ENCODE data around the gene SLC2A9. TPM values are rescaled to one million over a fixed set of nuclear protein-coding genes. Genes with fewer than 3 reads are reported as not detected.

The SLC2A9 gene
- total RNA-seq, 3 donors from 2014 or later, result 1.7 to 3.0 (median 2.6) TPM

DNA sequence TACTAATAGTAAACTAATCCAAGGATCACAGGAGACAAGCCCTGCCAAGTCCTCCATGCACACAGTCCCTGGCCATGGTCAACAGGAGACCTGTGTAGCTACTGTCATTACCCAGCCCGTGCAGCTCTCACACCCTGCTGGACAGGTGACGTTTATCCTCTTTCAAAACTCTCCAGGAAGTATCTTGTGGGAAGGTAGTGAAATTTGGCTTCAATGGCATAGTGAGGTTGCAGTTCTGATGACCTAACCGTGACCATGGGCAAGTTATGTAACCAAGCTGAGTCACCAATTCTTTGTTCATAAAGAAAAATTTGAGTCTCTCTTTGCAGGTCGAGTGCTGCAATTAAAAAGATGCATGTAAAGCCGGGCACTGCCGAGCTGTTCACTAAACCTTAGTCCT lies 11.3 kb upstream of the SLC2A9 start:
- peaks cover 3% of the 10 kb centered on the region for H3K36me3 Mint-ChIP-seq (ENCODE audit: insufficient read depth)

DNA sequence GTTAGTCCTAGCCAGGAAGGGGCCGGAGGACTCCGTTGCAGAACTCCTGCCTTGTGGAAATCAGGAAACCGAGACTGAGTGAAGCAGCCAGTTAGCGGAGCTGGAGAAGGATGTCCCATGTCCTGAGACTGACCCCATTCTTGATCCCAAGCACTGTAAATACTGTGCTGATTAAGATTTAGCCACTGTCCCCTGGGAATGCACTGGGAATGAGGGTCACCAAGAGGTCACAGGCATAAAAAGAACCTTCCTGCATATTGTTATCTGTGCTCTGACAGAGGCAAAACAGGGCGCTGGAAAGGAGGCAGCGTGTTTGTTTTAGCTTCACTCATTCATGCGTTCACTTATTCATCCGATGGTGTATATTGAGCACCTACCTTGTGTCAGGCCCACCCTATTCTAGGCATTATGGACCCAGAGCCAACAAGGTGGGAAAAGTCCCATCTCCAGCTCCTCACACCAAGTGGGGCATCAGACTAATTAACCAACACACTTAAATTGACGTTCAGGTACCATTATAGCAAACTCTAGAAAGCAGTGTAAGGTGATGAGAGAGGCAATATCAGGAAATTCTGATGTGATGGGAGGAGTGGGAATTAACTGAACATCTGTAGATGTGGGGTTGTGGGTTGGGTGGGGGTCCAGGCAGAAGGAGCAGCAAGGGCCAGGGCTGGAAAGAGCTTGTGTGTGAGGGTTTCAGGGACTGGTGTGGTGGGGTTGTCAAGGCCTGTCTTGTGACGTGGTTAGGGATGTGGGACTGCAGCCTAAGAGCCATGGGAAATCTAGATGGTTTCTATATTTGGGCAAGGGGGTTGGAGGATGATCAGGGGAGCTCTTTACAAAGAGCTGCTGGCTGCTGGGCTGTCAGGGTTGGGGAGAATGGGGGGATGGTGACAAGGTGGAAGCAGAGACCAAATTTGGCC lies 10.6 kb upstream of the SLC2A9 start:
- DNase-seq (no peak), ATAC-seq (no peak)
- H3K4me1 Mint-ChIP-seq (ENCODE audit: low read depth), result peaks cover 8% of the 10 kb centered on the region
- H3K36me3 Mint-ChIP-seq (ENCODE audit: insufficient read depth), result peaks cover 3% of the 10 kb centered on the region
- peaks cover 1% of the 10 kb centered on the region for H3K27me3 Mint-ChIP-seq (ENCODE audit: low read depth)
- no peaks in the 10 kb centered on the region for H3K9me3 Mint-ChIP-seq
- H3K4me3 Mint-ChIP-seq, result no peak overlapping the region

More for the DNA sequence above, 11.3 kb upstream of the SLC2A9 start:
- H3K27me3 Mint-ChIP-seq (ENCODE audit: low read depth), result peaks cover 1% of the 10 kb centered on the region
- H3K9me3 Mint-ChIP-seq, result no peaks in the 10 kb centered on the region
- peaks cover 8% of the 10 kb centered on the region for H3K4me1 Mint-ChIP-seq (ENCODE audit: low read depth)
- ATAC-seq, result no peak
- no peak for DNase-seq
- H3K4me3 Mint-ChIP-seq, result no peak overlapping the region

DNA sequence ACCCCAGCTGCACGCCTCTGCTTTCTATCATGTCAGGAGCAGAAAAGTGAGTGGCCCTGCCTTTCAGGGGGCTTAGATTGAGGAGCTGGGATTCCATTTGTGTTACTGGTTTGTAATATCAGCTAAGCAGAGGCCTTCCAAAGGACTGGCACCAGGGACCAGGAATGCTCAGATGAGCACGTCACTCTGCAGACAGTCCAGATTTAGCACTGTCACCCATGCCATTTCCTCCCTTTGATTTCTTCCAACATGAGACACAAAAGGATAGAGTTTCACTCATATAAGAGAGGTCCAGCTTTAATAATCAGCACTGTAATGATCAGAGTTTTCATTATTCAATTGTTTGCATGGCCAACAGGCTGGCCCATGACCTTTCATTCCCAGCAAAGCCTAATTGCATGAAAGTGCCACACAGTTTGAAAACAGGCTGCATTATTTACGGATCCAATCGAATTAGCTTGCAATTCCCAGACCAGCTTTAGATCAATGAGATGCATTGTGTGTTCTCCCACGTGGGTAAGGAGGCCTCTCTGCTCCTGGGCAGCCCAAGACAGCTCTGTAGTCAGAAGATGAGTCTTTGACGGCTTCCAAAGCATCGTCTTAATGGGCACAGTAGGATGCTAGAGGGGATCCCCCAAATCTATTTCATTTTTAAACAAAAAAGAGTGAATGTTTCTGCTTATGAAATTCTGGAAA lies 9.8 kb upstream of the SLC2A9 start:
- H3K36me3 Mint-ChIP-seq (ENCODE audit: insufficient read depth), result no peaks in the 10 kb centered on the region
- no peaks in the 10 kb centered on the region for H3K9me3 Mint-ChIP-seq
- no peak for DNase-seq
- peaks cover 8% of the 10 kb centered on the region for H3K4me1 Mint-ChIP-seq (ENCODE audit: low read depth)
- no peak for ATAC-seq
- H3K27me3 Mint-ChIP-seq (ENCODE audit: low read depth), result peaks cover 3% of the 10 kb centered on the region
- no peak overlapping the region for H3K4me3 Mint-ChIP-seq

GRCh38 chr4:10029403-10029802 lies 8.1 kb upstream of the SLC2A9 start:
- Mint-ChIP-seq H3K36me3 (ENCODE audit: insufficient read depth) (no peaks in the 10 kb centered on the region), H3K4me1 (ENCODE audit: low read depth) (peaks cover 8% of the 10 kb centered on the region), H3K9me3 (no peaks in the 10 kb centered on the region), H3K4me3 (no peak overlapping the region), H3K27me3 (ENCODE audit: low read depth) (peaks cover 3% of the 10 kb centered on the region)
- DNase-seq, result no peak
- ATAC-seq, result no peak

DNA sequence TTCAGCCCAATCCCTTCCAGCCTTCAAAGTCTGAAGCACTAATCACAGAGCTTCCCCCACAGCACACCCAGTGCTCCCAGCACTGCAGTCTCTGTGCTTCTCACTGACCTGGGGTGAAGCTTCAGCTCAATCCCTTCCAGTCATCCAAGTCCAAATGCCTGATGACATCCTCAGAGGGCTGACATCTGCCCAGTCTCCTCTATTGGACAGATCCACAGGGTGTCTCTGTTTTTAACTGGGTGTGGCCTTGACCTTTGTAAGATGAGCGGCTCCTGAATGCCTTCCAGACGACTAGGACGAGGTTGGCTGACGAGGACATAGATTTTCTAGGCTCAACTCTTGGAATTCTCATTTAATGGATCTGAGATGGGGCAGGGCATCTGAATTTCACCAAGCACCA lies 7.6 kb upstream of the SLC2A9 start:
- Mint-ChIP-seq H3K36me3 (ENCODE audit: insufficient read depth) (no peaks in the 10 kb centered on the region), H3K4me3 (no peak overlapping the region), H3K4me1 (ENCODE audit: low read depth) (peaks cover 8% of the 10 kb centered on the region), H3K9me3 (no peaks in the 10 kb centered on the region), H3K27me3 (ENCODE audit: low read depth) (peaks cover 2% of the 10 kb centered on the region)
- DNase-seq (no peak), ATAC-seq (no peak)

GRCh38 chr4:10026485-10026884 lies 5.2 kb upstream of the SLC2A9 start:
- Mint-ChIP-seq H3K9me3 (no peaks in the 10 kb centered on the region), H3K4me3 (no peak overlapping the region), H3K36me3 (ENCODE audit: insufficient read depth) (no peaks in the 10 kb centered on the region), H3K4me1 (ENCODE audit: low read depth) (no peaks in the 10 kb centered on the region), H3K27me3 (ENCODE audit: low read depth) (peaks cover 4% of the 10 kb centered on the region)
- ATAC-seq, result no peak
- no peak for DNase-seq

GRCh38 chr4:10025230-10025806 lies 4.0 kb upstream of the SLC2A9 start:
- Mint-ChIP-seq H3K27me3 (ENCODE audit: low read depth) (peaks cover 4% of the 10 kb centered on the region), H3K9me3 (no peaks in the 10 kb centered on the region), H3K4me3 (no peak overlapping the region), H3K4me1 (ENCODE audit: low read depth) (no peaks in the 10 kb centered on the region), H3K36me3 (ENCODE audit: insufficient read depth) (no peaks in the 10 kb centered on the region)
- ATAC-seq (no peak), DNase-seq (no peak)

- H3K27me3 Mint-ChIP-seq (ENCODE audit: low read depth), result peaks cover 4% of the 10 kb centered on the region
- no peak for DNase-seq
Observed at GRCh38 chr4:10024303-10024702, 3.0 kb upstream of the SLC2A9 start.

GRCh38 chr4:10023806-10024205 lies 2.5 kb upstream of the SLC2A9 start:
- peaks cover 4% of the 10 kb centered on the region for H3K27me3 Mint-ChIP-seq (ENCODE audit: low read depth)
- no peak for DNase-seq
- no peak for ATAC-seq
- H3K4me3 Mint-ChIP-seq, result no peak overlapping the region
- H3K4me1 Mint-ChIP-seq (ENCODE audit: low read depth), result peaks cover 7% of the 10 kb centered on the region
- no peaks in the 10 kb centered on the region for H3K36me3 Mint-ChIP-seq (ENCODE audit: insufficient read depth)
- H3K9me3 Mint-ChIP-seq, result no peaks in the 10 kb centered on the region

More at GRCh38 chr4:10024303-10024702, 3.0 kb upstream of the SLC2A9 start:
- no peak overlapping the region for H3K4me3 Mint-ChIP-seq
- no peaks in the 10 kb centered on the region for H3K36me3 Mint-ChIP-seq (ENCODE audit: insufficient read depth)
- H3K4me1 Mint-ChIP-seq (ENCODE audit: low read depth), result peaks cover 2% of the 10 kb centered on the region
- ATAC-seq, result no peak
- H3K9me3 Mint-ChIP-seq, result no peaks in the 10 kb centered on the region

DNA sequence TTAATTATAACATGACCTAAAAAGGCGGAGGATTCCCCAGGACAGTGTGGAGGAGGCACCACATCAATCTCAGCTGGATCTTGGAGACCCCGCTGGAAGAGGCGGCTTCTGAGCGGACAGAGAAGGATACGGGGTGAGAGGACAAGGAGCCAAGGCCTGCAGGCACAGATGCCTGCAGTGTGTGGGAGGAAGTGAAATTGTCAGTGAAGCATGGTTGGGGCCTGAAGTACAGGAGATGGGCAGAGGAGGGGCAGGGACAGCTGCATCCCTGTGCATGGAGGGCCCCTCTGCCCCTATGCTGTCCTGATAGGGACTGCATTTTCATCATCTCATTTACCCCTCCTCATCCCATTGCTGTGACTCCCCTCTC lies 1.7 kb upstream of the SLC2A9 start:
- Mint-ChIP-seq H3K4me1 (ENCODE audit: low read depth) (peaks cover 9% of the 10 kb centered on the region), H3K9me3 (no peaks in the 10 kb centered on the region), H3K4me3 (no peak overlapping the region), H3K36me3 (ENCODE audit: insufficient read depth) (no peaks in the 10 kb centered on the region), H3K27me3 (ENCODE audit: low read depth) (peaks cover 4% of the 10 kb centered on the region)
- ATAC-seq (no peak), DNase-seq (no peak)

DNA sequence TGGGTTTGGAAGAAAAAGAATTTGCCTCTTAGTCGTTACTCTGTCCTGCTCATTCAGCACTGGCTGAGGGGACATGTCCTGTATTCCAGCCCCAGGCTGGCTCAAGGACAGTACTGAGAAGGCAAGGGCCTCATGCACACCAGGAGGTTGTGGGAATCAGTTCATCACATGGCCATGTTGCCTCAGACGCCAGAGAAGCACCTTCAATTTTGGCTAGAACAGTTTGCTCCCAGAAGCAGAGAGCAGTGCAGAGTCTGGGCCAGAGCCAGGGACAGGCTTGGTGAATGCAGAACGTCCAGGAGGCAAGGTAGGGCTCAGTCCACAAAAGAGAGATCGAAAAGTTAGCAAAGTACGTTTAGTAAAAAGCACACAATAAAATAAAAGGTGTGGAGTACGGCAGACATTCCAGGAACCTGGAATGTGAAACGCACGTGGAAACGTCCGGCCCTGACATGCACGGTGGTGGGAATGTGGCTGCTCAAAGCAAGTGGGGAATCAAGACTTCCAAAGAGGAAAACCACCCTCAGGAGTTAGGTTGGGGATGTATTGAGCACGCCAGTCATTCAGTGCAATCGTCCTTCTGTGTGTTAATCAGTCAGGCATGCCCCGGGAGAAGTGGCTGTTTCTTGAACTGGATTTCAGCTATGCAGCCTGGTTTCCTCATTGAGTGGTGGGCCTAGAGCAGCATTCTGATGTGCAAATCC lies 1.2 kb upstream of the SLC2A9 start:
- Mint-ChIP-seq H3K9me3 (no peaks in the 10 kb centered on the region), H3K4me3 (no peak overlapping the region), H3K4me1 (ENCODE audit: low read depth) (peaks cover 9% of the 10 kb centered on the region), H3K36me3 (ENCODE audit: insufficient read depth) (no peaks in the 10 kb centered on the region), H3K27me3 (ENCODE audit: low read depth) (peaks cover 4% of the 10 kb centered on the region)
- DNase-seq, result no peak
- ATAC-seq, result no peak

DNA sequence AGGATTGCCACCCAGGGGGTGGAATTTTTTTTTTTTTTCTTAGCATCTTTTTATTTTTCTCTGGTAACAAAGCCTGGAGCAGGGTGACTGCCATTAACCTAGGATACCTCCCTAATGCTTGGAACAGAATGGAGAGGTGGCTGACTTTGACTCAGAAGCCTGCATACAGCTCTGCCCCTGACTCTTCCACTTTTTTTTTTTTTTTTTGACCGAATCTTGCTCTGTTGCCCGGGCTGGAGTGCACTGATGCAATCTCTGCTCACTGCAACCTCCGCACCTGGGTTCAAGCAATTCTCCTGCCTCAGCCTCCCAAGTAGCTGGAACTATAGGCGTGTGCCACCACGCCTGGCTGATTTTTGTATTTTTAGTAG lies 341 bp upstream of the SLC2A9 start:
- Mint-ChIP-seq H3K36me3 (ENCODE audit: insufficient read depth) (no peaks in the 10 kb centered on the region), H3K27me3 (ENCODE audit: low read depth) (peaks cover 4% of the 10 kb centered on the region), H3K9me3 (no peaks in the 10 kb centered on the region), H3K4me3 (no peak overlapping the region), H3K4me1 (ENCODE audit: low read depth) (peaks cover 9% of the 10 kb centered on the region)
- ATAC-seq (no peak), DNase-seq (no peak)

DNA sequence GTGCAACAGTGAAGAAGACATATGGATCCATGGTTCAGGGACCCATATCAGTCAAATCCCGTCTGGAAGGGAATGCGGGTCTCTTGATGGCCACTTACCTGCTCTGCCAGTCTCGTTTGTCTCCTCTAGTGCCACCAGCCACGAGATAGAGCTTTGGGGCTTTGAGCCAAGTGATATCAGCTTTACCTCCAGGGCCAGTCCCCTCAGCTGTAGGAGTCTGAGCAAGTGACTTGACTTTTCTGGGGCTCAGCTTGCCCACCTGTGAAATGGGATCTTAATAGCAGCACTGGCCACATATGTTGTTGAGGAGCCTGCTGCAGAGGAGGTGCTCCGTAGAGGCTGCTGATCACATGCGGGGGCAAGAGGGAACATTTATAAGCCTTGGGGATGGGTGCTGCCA lies 1.2 kb downstream of the SLC2A9 start:
- DNase-seq (no peak), ATAC-seq (no peak)
- H3K4me3 Mint-ChIP-seq, result no peak overlapping the region
- H3K9me3 Mint-ChIP-seq, result no peaks in the 10 kb centered on the region
- peaks cover 9% of the 10 kb centered on the region for H3K4me1 Mint-ChIP-seq (ENCODE audit: low read depth)
- H3K36me3 Mint-ChIP-seq (ENCODE audit: insufficient read depth), result no peaks in the 10 kb centered on the region
- H3K27me3 Mint-ChIP-seq (ENCODE audit: low read depth), result peaks cover 2% of the 10 kb centered on the region

- H3K36me3 Mint-ChIP-seq (ENCODE audit: insufficient read depth), result no peaks in the 10 kb centered on the region
- no peak for ATAC-seq
- H3K9me3 Mint-ChIP-seq, result no peaks in the 10 kb centered on the region
- DNase-seq, result no peak
- peak overlapping the region; percentile 81 for H3K4me3 Mint-ChIP-seq
- H3K4me1 Mint-ChIP-seq (ENCODE audit: low read depth), result peaks cover 9% of the 10 kb centered on the region
- H3K27me3 Mint-ChIP-seq (ENCODE audit: low read depth), result peaks cover 2% of the 10 kb centered on the region
Observed at GRCh38 chr4:10019521-10020051, 1.7 kb downstream of the SLC2A9 start.
